HG03342 (cell line): Measurements from ENCODE around the gene RMC1.

Experiments
- ATAC-seq: cut with Tn5 transposase; IDR thresholded peaks from one replicate; pipeline ENCODE4 v1.9.1; 2021; ENCODE audit warnings: mild to moderate bottlenecking, moderate library complexity; ENCODE audit not compliant: unreplicated experiment

The RMC1 gene

GRCh38 chr18:23580677-23581367 lies 77.5 kb downstream of the RMC1 start:
- ATAC-seq: no peak
